Breast epithelium (tissue), 4 donors: ENCODE measurements around the gene FAM168A. TPM values are rescaled to one million over a fixed set of nuclear protein-coding genes. Genes with fewer than 3 reads are reported as not detected.
A peak's percentile ranks its signal among the peaks of the same experiment; 100 is the strongest.
"Not testable (repeated sequence)": the region's sequence is repeated elsewhere in the genome, so short reads cannot be mapped to it uniquely, and the experiment has no call there.

ENCODE experiments used
- DNase-seq, 2 donors: peaks; one replicate each; pipeline ENCODE4 v3.0.0-alpha.2; 2019; ENCODE audit warnings: low spot score in 2 of 2
- H3K27ac ChIP-seq, 2 donors: fragments of 200-600 bp; sonication (generic) in 1 of 2; one replicate each; pipeline ENCODE4 v1.5.1; 2016 to 2019; ENCODE audit warnings: mild to moderate bottlenecking in 1 of 2
- H3K27me3 ChIP-seq, 2 donors: fragments of 200-600 bp; sonication (generic) in 1 of 2; one replicate each; pipeline versions ENCODE4 v1.5.1 to v1.6.0; 2017 to 2019; ENCODE audit warnings: control low read depth in 1 of 2, mild to moderate bottlenecking in 1 of 2
- H3K36me3 ChIP-seq: fragments of 200-600 bp; one replicate; pipeline ENCODE4 v1.5.1; 2019
- H3K4me1 ChIP-seq, 2 donors: fragments of 200-600 bp; sonication (generic); one replicate each; pipeline ENCODE4 v1.5.1; 2016 to 2019; ENCODE audit warnings: control low read depth in 1 of 2
- H3K4me3 ChIP-seq, 3 donors: fragments of 200-600 bp; sonication (generic); 1 replicate in 2 of 3; 2 replicates in 1 of 3; pipeline ENCODE4 v1.5.1; 2016 to 2019; ENCODE audit warnings: mild to moderate bottlenecking in 3 of 3, moderate library complexity in 2 of 3
- H3K9me3 ChIP-seq, 2 donors: fragments of 200-600 bp; sonication (generic) in 1 of 2; one replicate each; pipeline ENCODE4 v1.5.1; 2016 to 2019; ENCODE audit warnings: control low read depth in 1 of 2
- POLR2A ChIP-seq: fragments of 450-650 bp; IDR thresholded peaks from one replicate; pipeline ENCODE4 v1.6.1; 2016; ENCODE audit warnings: antibody characterized with exemption, mild to moderate bottlenecking, moderate library complexity
- POLR2AphosphoS5 ChIP-seq, 3 donors: sonication (generic); formaldehyde crosslinking; IDR thresholded peaks; one replicate each; pipeline ENCODE4 v1.6.1; 2017; ENCODE audit warnings: antibody characterized with exemption in 3 of 3
- intact Hi-C: fragments of 100-400 bp; cut with DNase I; formaldehyde crosslinking; loops from one replicate; pipeline ENCODE4 v1.15.1; 2023; ENCODE audit warnings: low total_unique reads
- total RNA-seq, 3 donors: library from RNA; depleted of rRNA; stranded (reverse); fragments of >200 nt; gene quantifications; one replicate each; pipeline ENCODE4 v1.1.0, GENCODE V29; 2016
- TF ChIP-seq, protein P1 (sequence below), 3 donors: fragments of 450-650 bp; IDR thresholded peaks; one replicate each; pipeline ENCODE4 v1.5.1; 2016 to 2017; ENCODE audit warnings: antibody characterized with exemption in 3 of 3, mild to moderate bottlenecking in 3 of 3, moderate library complexity in 3 of 3

FAM168A gene
- total RNA-seq, 3 donors from 2014 or later = 26.5 to 41.9 (median 28.8) TPM

DNA sequence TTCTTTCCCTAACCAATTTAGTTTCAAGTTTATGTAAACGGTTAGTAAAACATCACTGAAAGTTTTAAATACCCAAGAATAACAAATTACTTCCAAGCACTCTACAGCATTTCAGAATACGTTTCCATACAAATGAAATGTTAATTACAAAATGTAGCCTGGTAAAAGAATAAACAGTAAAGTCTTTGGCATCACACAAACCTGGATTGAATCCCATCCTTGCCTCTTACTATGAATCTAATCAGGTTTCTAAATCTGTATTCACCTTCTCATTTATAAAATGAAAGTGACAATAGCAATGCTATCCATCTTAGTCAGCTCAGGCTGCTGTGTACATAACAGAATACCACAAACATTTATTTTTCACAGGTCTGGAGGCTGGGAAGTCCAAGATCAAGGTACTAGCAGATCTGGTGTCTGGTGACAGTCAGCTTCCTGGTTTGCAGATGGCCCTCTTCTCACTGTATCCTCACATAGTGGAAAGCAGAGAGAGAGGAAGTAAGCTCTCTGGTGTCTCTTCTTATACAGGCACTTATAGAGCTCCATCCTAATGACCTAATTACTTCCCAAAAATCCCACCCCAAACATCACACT, 19.2 kb downstream of the FAM168A start:
- H3K36me3 ChIP-seq = no peaks in the 10 kb centered on the region
- DNase-seq = no peak
- H3K27me3 ChIP-seq = no peaks in the 10 kb centered on the region
- no peaks in the 10 kb centered on the region for H3K9me3 ChIP-seq
- no peaks in the 10 kb centered on the region for H3K4me1 ChIP-seq
- TF ChIP-seq POLR2AphosphoS5 (IDR thresholded peaks at IDR 0.05) (no peak), POLR2A (no peak)
- TF ChIP-seq, protein P1, sequence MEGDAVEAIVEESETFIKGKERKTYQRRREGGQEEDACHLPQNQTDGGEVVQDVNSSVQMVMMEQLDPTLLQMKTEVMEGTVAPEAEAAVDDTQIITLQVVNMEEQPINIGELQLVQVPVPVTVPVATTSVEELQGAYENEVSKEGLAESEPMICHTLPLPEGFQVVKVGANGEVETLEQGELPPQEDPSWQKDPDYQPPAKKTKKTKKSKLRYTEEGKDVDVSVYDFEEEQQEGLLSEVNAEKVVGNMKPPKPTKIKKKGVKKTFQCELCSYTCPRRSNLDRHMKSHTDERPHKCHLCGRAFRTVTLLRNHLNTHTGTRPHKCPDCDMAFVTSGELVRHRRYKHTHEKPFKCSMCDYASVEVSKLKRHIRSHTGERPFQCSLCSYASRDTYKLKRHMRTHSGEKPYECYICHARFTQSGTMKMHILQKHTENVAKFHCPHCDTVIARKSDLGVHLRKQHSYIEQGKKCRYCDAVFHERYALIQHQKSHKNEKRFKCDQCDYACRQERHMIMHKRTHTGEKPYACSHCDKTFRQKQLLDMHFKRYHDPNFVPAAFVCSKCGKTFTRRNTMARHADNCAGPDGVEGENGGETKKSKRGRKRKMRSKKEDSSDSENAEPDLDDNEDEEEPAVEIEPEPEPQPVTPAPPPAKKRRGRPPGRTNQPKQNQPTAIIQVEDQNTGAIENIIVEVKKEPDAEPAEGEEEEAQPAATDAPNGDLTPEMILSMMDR (IDR thresholded peaks at IDR 0.05) = no peak
- H3K4me3 ChIP-seq = no peak overlapping the region
- intact Hi-C loops = loop anchor here (2.0 kb wide), 1 partner anchor 60 kb away; no protein-coding TSS in a partner anchor
- peak overlapping the region; percentile 8 to 34 for H3K27ac ChIP-seq

DNA sequence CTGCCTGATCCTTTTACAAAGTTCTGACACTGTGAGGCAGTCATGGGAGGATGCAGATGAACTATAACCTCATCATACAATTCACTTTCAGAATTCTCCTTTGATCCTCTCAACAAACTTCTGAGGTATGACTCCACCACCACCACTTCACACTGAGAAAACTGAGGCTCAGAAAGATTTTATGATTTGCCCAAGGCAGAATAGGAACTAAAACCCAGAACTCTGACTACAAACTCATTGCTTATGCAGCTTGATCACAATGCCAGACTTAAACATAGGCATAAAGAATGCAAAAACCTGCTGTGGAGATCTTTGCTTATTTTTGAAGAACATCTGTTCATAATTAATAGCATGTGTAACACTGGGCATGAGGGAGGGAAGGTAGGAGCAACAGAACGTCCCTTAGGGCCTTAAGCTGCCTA, 20.4 kb downstream of the FAM168A start:
- no peaks in the 10 kb centered on the region for H3K36me3 ChIP-seq
- H3K9me3 ChIP-seq = no peaks in the 10 kb centered on the region
- no peaks in the 10 kb centered on the region for H3K27me3 ChIP-seq
- no peak for DNase-seq
- H3K4me1 ChIP-seq = no peaks in the 10 kb centered on the region
- TF ChIP-seq POLR2A = no peak
- no peak for TF ChIP-seq POLR2AphosphoS5 (IDR thresholded peaks at IDR 0.05)
- TF ChIP-seq, protein P1 (IDR thresholded peaks at IDR 0.05) = no peak
- intact Hi-C loops = no loop called here
- no peak overlapping the region for H3K27ac ChIP-seq
- H3K4me3 ChIP-seq = no peak overlapping the region

DNA sequence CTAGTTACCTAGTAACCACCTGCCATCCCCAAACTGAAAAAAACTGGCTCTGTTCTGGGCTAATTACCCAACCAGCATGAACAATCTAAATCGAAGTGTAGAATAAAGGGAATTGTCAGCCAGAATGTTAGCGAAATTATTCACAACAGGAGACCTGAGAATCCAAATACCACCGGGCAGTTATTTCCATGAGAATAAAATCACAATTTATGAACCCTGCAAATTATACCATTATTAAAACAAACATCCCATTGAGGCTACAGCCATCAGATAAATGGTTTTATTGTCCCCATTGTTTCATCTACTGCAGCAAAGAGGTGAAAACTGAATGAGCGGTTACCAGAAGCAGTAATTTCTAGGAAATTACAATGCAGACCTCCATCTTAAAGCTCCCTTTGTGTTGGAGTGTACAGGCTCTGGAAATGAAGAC, 21.7 kb downstream of the FAM168A start:
- intact Hi-C loops = no loop called here
- TF ChIP-seq POLR2A (no peak), POLR2AphosphoS5 (IDR thresholded peaks at IDR 0.05) (no peak)
- TF ChIP-seq, protein P1 (IDR thresholded peaks at IDR 0.05) = no peak
- Histone ChIP-seq H3K4me1 (no peaks in the 10 kb centered on the region), H3K36me3 (no peaks in the 10 kb centered on the region), H3K4me3 (no peak overlapping the region), H3K27ac (no peak overlapping the region), H3K9me3 (no peaks in the 10 kb centered on the region), H3K27me3 (no peaks in the 10 kb centered on the region)
- DNase-seq = no peak

DNA sequence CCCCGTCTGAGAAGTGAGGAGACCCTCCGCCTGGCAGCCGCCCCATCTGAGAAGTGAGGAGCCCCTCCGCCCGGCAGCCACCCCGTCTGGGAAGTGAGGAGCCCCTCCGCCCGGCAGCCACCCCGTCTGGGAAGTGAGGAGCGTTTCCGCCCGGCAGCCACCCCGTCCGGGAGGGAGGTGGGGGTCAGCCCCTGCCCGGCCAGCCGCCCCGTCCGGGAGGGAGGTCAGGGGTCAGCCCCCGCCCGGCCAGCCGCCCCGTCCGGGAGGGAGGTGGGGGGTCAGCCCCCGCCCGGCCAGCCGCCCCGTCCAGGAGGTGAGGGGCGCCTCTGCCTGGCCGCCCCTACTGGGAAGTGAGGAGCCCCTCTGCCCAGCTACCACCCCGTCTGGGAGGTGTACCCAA, 25.9 kb downstream of the FAM168A start:
- H3K27me3 ChIP-seq, H3K36me3 ChIP-seq, DNase-seq, H3K4me3 ChIP-seq, intact Hi-C loops, H3K4me1 ChIP-seq, H3K27ac ChIP-seq, H3K9me3 ChIP-seq: not testable (repeated sequence)

DNA sequence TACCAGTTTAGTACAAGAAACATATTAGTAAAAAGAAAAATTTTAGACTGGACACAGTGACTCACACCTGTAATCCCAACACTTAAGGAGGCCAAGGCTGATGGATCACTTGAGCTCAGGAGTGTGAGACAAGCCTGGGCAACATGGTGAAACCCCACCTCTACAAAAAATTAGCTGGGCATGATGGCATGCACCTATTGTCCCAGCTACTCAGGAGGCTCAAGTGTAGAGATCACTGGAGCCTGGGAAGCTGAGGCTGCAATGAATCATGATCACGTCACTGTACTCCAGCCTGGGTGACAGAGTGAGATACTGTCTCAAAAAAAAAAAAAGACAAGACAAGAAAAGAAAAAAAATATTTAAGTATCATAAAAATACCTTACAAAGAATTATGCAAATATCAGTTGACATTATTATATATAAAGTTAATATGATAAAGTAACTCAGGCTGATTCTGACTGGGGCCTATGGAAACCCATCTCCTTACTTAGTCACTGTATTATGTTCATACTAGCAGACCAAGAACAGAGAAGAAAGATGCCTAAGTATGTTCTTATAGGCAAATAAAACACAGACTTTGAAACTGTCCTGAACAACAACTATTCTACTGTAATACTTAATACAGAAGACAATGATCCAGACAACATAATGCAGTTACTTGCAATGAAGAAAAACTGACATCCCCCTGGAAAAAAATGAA, 27.3 kb downstream of the FAM168A start:
- H3K4me3 ChIP-seq = no peak overlapping the region
- no peaks in the 10 kb centered on the region for H3K27me3 ChIP-seq
- H3K27ac ChIP-seq = no peak overlapping the region
- H3K9me3 ChIP-seq = no peaks in the 10 kb centered on the region
- intact Hi-C loops = no loop called here
- no peaks in the 10 kb centered on the region for H3K36me3 ChIP-seq
- no peaks in the 10 kb centered on the region for H3K4me1 ChIP-seq
- TF ChIP-seq, protein P1 (IDR thresholded peaks at IDR 0.05) = no peak
- TF ChIP-seq POLR2A = no peak
- TF ChIP-seq POLR2AphosphoS5 (IDR thresholded peaks at IDR 0.05) = no peak
- no peak for DNase-seq
